Retinal pigment epithelial cell (primary cell): Measurements from ENCODE around the gene SLC7A10.
"Not testable (repeated sequence)": the region's sequence is repeated elsewhere in the genome, so short reads cannot be mapped to it uniquely, and the experiment has no call there.

Experiments used
- DNase-seq: peaks from one replicate; pipeline ENCODE4 v3.0.0-alpha.2; 2010; ENCODE audit warnings: low read depth
- H3K4me3 ChIP-seq: 2 replicates; pipeline ENCODE4 v1.5.1; 2011; ENCODE audit warnings: mild to moderate bottlenecking, low read length, control low read depth, moderate library complexity
- CTCF ChIP-seq: conservative IDR thresholded peaks from 2 replicates; pipeline ENCODE4 v1.5.1; 2011; ENCODE audit warnings: low read depth, low read length, control low read depth, inconsistent platforms

Gene SLC7A10

GRCh38 chr19:33226550-33227241, 1.0 kb upstream of the SLC7A10 start:
- H3K4me3 ChIP-seq, result peak overlapping the region; percentile 17
- peak; percentile 46 for DNase-seq
- TF ChIP-seq CTCF, result no peak

- TF ChIP-seq CTCF, result no peak
- H3K4me3 ChIP-seq, result peak overlapping the region; percentile 8
Observed at GRCh38 chr19:33224694-33225457, 774 bp downstream of the SLC7A10 start.

GRCh38 chr19:33222255-33222654, 3.4 kb downstream of the SLC7A10 start:
- DNase-seq, H3K4me3 ChIP-seq: not testable (repeated sequence)

More at GRCh38 chr19:33224694-33225457, 774 bp downstream of the SLC7A10 start:
- no peak for DNase-seq

GRCh38 chr19:33221638-33222037, 4.0 kb downstream of the SLC7A10 start:
- no peak for DNase-seq
- no peak for TF ChIP-seq CTCF

GRCh38 chr19:33220735-33221134, 4.9 kb downstream of the SLC7A10 start:
- DNase-seq, result no peak
- TF ChIP-seq CTCF, result no peak
- no peak overlapping the region for H3K4me3 ChIP-seq

More at GRCh38 chr19:33221638-33222037, 4.0 kb downstream of the SLC7A10 start:
- H3K4me3 ChIP-seq, result no peak overlapping the region

- DNase-seq, result no peak
- no peak overlapping the region for H3K4me3 ChIP-seq
- no peak for TF ChIP-seq CTCF
Observed at GRCh38 chr19:33220115-33220514, 5.5 kb downstream of the SLC7A10 start.

- no peak overlapping the region for H3K4me3 ChIP-seq
- DNase-seq, result no peak
- TF ChIP-seq CTCF, result peak; percentile 56
Observed at GRCh38 chr19:33219261-33219815, 6.3 kb downstream of the SLC7A10 start.
